ENCODE results near the gene HNRNPU. TPM values are rescaled to one million over a fixed set of nuclear protein-coding genes. Genes with fewer than 3 reads are reported as not detected.

Gene HNRNPU
- total RNA-seq, 1 experiment from 2014 or later = 746 TPM

GRCh38 chr1:244901400-244902015 is 37.2 kb upstream of the HNRNPU start:
- no peaks in the 10 kb centered on the region for H3K4me1 ChIP-seq (ENCODE audit: insufficient read depth, low read length, poor library complexity, severe bottlenecking)
- no peaks in the 10 kb centered on the region for H3K36me3 ChIP-seq (ENCODE audit: insufficient read depth, low read length, poor library complexity, severe bottlenecking)
- H3K9me3 ChIP-seq (ENCODE audit: low read depth, low read length, poor library complexity, severe bottlenecking) = no peaks in the 10 kb centered on the region
- no peak overlapping the region for H3K4me3 ChIP-seq (ENCODE audit: low read depth, low read length, poor library complexity, severe bottlenecking)
- BruUV-seq (replicated peaks) = no TSS peak
- POLR2A ChIA-PET (ENCODE audit: low non-redundant PET) = no interaction called here
- H3K27ac ChIP-seq (ENCODE audit: low read depth, low read length, poor library complexity, severe bottlenecking) = no peak overlapping the region
- TF ChIP-seq EZH2 (IDR thresholded peaks at IDR 0.05; ENCODE audit: borderline replicate concordance, low read depth, low read length, poor library complexity, severe bottlenecking) (no peak), CTCF (conservative IDR thresholded peaks at IDR 0.05; ENCODE audit: low read depth, low read length) (no peak)
- H3K27me3 ChIP-seq (replicated peaks; ENCODE audit: insufficient read depth, low read depth, low read length, poor library complexity) = no peaks in the 10 kb centered on the region
- no peak for DNase-seq (ENCODE audit: low spot score)
- CTCF ChIA-PET = no interaction called here
- intact Hi-C loops (cut with micrococcal nuclease; ENCODE audit: unreplicated experiment) = no loop called here

DNA sequence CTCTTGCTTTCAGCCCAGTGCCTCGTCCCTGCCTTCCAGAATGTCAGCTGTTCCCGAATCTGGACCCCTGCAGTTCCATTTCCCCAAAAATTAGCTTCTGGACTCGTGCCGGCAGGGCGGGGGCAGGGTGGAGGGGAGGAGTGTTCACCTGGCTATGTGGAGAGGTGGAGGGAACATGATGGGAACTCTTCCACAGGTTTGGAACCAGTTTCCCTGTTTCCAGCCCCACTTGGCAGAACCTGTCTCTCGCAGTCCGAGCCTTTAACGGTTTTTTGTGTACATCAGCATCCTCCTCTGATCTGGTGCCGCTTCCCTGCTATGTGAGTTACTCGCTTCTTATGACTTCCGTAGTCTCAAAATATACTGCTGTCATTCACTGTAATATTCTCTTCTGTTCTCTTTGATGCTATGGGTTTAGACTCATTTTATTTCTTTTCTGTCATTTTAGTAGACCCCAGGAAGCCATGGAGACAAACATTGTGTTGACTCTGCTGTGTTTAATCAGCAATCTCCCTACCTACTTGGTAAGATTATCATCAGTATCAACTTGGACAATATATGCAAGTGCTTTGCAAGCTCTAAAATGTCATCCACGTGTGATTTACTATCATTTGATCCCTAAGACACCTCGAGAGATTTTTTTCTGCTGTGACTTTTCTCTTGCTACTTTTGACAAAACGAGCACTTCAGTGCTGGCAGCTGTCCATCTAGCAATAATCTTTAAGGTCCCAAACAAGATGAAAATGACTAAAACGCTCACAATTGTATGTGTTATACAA is 33.3 kb upstream of the HNRNPU start:
- H3K27ac ChIP-seq (ENCODE audit: low read depth, low read length, poor library complexity, severe bottlenecking) = no peak overlapping the region
- H3K9me3 ChIP-seq (ENCODE audit: low read depth, low read length, poor library complexity, severe bottlenecking) = no peaks in the 10 kb centered on the region
- no peak for TF ChIP-seq EZH2 (IDR thresholded peaks at IDR 0.05; ENCODE audit: borderline replicate concordance, low read depth, low read length, poor library complexity, severe bottlenecking)
- no peak for TF ChIP-seq CTCF (conservative IDR thresholded peaks at IDR 0.05; ENCODE audit: low read depth, low read length)
- no peaks in the 10 kb centered on the region for H3K36me3 ChIP-seq (ENCODE audit: insufficient read depth, low read length, poor library complexity, severe bottlenecking)
- no peaks in the 10 kb centered on the region for H3K4me1 ChIP-seq (ENCODE audit: insufficient read depth, low read length, poor library complexity, severe bottlenecking)
- BruUV-seq (replicated peaks) = no TSS peak
- DNase-seq (ENCODE audit: low spot score) = no peak
- CTCF ChIA-PET = no interaction called here
- POLR2A ChIA-PET (ENCODE audit: low non-redundant PET) = no interaction called here
- intact Hi-C loops (cut with micrococcal nuclease; ENCODE audit: unreplicated experiment) = no loop called here
- no peak overlapping the region for H3K4me3 ChIP-seq (ENCODE audit: low read depth, low read length, poor library complexity, severe bottlenecking)
- no peaks in the 10 kb centered on the region for H3K27me3 ChIP-seq (replicated peaks; ENCODE audit: insufficient read depth, low read depth, low read length, poor library complexity)

- TF ChIP-seq EZH2 (IDR thresholded peaks at IDR 0.05; ENCODE audit: borderline replicate concordance, low read depth, low read length, poor library complexity, severe bottlenecking) (no peak), CTCF (conservative IDR thresholded peaks at IDR 0.05; ENCODE audit: low read depth, low read length) (no peak)
- Histone ChIP-seq H3K27me3 (replicated peaks; ENCODE audit: insufficient read depth, low read depth, low read length, poor library complexity) (no peaks in the 10 kb centered on the region), H3K4me3 (ENCODE audit: low read depth, low read length, poor library complexity, severe bottlenecking) (no peak overlapping the region), H3K9me3 (ENCODE audit: low read depth, low read length, poor library complexity, severe bottlenecking) (no peaks in the 10 kb centered on the region), H3K27ac (ENCODE audit: low read depth, low read length, poor library complexity, severe bottlenecking) (no peak overlapping the region), H3K36me3 (ENCODE audit: insufficient read depth, low read length, poor library complexity, severe bottlenecking) (no peaks in the 10 kb centered on the region), H3K4me1 (ENCODE audit: insufficient read depth, low read length, poor library complexity, severe bottlenecking) (no peaks in the 10 kb centered on the region)
- BruUV-seq (replicated peaks) = no TSS peak
- DNase-seq (ENCODE audit: low spot score) = no peak
- intact Hi-C loops (cut with micrococcal nuclease; ENCODE audit: unreplicated experiment) = no loop called here
- ChIA-PET CTCF (no interaction called here), POLR2A (ENCODE audit: low non-redundant PET) (no interaction called here)
These were observed 32.2 kb upstream of the HNRNPU start for GRCh38 chr1:244896550-244896949.

Data from A673 (cell line).